Subcutaneous adipose tissue (tissue), 4 donors: ENCODE data around the gene LOXL3. TPM values are rescaled to one million over a fixed set of nuclear protein-coding genes. Genes with fewer than 3 reads are reported as not detected.

Experiments
- total RNA-seq, 4 donors: library from RNA; depleted of rRNA; stranded (reverse); fragments of >200 nt; gene quantifications; one replicate each; pipeline ENCODE4 v1.1.0, GENCODE V29; 2016
- TF ChIP-seq, protein P1 (sequence below): fragments of 450-650 bp; IDR thresholded peaks from one replicate; pipeline ENCODE4 v1.5.1; 2016; ENCODE audit warnings: low read depth, mild to moderate bottlenecking, control low read depth, antibody characterized with exemption, moderate library complexity

The LOXL3 gene
- total RNA-seq, 4 donors from 2014 or later = 5.2 to 22.4 (median 9.2) TPM

DNA sequence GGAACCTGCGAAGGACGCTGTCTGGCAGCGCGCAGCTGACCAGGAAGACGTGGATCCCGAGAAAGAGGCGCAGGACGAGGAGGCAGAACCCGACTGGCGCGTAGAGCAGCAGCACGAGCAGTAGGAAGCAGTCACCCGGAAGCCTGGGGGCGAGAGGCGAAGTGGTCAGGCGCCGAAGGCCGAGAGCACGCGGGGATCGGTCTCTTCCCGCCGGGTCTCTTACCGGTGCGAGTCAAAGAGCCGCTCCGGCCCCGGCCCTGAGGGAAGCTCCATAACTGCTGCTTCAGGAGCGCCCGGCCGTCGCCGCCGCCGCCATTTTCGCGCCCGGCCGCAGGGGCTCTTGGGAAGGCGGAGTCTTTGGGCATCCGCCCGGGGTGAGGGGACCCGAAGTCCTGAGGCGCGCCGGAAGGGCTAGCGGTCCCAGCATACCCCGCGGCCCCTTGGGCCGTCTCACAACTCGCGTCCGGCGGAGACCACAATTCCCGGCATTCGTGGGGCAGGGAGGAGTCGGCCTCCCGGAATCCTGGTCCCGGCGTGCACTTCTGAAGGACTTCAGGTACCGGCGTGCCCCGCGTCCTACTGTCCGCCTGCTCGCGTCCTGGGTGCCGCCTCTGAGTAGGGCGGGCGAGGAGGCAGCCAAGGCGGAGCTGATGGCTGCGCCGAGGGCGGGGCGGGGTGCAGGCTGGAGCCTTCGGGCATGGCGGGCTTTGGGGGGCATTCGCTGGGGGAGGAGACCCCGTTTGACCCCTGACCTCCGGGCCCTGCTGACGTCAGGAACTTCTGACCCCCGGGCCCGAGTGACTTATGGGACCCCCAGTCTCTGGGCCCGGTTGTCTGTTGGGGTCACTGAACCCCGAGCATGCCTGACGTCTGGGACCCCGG, 24.1 kb downstream of the LOXL3 start, which contains the start of the genes AUP1 and HTRA2:
Gene AUP1 (minus strand): TSS at position 350 of the 882 bp plus-strand sequence. CDS start 77 bp downstream, at position 273.
Gene HTRA2 (plus strand): TSS at position 577 of the 882 bp plus-strand sequence. CDS start 74 bp downstream, at position 651.
- TF ChIP-seq, protein P1, sequence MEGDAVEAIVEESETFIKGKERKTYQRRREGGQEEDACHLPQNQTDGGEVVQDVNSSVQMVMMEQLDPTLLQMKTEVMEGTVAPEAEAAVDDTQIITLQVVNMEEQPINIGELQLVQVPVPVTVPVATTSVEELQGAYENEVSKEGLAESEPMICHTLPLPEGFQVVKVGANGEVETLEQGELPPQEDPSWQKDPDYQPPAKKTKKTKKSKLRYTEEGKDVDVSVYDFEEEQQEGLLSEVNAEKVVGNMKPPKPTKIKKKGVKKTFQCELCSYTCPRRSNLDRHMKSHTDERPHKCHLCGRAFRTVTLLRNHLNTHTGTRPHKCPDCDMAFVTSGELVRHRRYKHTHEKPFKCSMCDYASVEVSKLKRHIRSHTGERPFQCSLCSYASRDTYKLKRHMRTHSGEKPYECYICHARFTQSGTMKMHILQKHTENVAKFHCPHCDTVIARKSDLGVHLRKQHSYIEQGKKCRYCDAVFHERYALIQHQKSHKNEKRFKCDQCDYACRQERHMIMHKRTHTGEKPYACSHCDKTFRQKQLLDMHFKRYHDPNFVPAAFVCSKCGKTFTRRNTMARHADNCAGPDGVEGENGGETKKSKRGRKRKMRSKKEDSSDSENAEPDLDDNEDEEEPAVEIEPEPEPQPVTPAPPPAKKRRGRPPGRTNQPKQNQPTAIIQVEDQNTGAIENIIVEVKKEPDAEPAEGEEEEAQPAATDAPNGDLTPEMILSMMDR = no peak

- TF ChIP-seq, protein P1 = no peak
These were observed 25.0 kb downstream of the LOXL3 start for GRCh38 chr2:74528600-74529356.

DNA sequence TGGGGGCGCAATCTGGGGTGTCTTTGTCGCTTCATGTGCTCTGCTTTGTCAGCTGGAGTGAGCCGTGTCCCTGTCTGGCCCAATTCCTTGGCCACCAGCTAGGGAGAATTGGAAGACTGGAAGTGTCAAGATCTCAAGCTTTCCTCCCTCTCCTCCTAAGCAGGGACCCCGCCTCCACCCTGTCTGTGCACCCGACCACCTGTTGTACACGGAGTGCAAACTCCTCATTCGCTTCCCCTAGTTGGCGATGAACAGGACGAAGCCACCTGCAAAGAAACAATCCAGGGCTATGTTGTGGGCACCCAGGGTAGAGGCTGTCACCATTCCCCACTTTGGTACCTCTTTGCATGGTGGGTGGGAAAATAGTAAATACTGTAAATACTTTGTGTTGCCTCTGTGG, 26.0 kb downstream of the LOXL3 start:
- TF ChIP-seq, protein P1 = no peak

DNA sequence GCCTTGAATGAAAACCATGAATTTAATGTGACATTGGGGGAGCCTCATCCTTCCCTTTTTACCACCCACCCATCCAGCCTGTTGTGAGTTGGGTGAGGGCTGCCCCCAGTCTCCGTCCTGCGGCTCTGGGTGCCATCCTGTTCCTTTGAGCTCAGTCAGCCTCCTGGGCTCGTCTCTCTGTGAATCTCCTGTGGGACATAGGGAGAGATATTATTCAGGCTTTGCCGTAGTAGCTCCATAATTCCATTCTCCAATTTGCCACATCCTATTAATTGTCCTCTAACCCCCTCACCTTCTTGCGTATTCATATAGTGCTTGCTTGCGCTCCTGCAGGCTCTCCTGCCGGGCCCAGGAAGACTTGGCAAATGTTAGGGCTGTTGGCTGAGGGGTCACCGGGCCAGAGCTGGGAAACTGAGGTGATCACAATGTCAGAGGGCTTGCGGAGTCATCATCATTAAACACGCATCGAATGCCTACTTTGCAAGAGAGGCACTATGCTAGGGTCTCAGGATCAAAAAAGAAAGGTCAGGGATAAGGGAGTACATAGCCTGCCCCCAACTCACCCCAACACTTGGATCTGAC, 27.0 kb downstream of the LOXL3 start:
- TF ChIP-seq, protein P1 = no peak

DNA sequence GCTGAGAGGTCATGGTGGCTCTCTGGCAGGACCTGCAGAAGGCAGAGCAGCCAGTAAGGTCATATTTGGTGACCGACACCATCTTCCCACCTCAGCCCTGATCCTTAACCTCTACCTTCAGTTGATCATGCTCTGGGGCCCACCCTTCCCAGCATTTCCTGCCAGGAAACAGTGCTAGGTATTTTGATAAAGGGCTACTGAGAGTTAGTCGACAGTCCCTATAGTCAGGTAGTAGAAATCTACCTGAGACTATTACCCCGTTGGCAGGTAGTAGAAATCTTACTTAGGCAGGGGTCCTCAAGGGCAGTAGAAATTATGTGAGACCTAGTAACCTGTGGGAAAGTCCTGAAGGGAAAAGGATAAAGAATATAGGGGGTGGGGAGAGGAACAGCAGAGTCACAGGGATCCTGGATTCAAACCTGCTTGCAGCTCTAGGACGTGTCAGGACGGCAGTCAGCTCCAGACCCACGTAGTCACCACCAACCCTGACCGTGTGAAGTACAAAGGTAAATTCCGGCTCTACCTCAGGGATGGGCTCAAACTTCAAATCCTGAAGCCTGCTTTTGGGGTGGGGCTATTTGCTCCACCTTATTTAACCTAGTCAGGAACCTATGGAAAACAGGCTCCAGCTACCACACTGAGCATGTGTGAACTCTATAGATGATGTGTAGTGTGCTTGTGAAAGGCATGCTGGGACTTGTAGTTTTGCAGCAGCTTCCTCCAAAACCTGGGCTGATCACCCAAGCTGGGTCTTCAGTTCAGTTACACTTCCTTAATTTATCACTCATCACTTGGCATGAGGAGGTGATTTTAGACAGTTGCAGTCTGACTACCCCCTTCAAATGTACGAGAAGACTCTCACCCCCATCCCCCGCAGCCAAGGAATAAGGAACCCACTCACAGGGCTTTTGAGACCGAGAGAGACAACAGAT, 27.8 kb downstream of the LOXL3 start, which contains the start of gene DQX1:
Gene DQX1 (minus strand): TSS at position 515 of the 932 bp plus-strand sequence. CDS start 502 bp downstream, at position 13.
- TF ChIP-seq, protein P1 = no peak

DNA sequence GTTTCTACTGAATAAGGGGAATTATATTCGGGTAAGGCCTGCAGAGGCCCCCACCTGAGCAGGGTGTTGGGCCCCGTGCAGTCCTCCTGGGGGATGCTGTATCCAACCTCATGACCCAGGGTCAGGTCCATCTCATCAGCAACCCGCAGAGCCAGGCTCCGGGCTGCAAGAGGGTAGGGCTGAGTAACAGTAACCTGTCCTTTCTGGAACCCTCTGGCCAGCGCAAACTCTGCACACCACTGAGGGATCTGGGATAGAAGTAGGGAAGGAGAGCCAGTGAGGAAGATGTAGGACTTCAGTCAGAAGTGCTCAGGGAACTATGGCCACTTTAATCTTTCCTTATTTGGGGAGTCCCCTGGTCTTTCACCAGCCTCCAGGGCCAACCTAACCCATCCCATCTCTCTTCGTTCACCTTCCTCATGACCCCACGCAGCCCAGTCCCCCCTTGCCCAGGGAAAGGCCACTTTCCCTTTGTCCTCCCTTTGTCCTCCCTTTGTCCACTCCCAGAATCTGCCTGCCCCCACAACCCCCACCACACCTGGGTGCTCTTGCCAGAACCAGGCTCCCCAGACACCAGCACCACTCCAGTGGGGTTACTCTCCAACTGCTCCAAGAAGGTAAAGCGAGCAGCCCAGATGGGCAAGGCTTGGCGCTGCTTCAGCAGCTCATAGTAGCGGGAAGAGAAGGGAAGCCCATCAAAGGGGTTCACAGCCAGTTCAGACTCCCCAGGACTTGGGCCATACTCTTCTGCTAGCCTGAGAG, 28.6 kb downstream of the LOXL3 start:
- TF ChIP-seq, protein P1 = no peak
